WI38 (cell line): ENCODE data around the gene HAPLN2.

ENCODE experiments used
- H3K4me3 ChIP-seq: 2 replicates; pipeline ENCODE4 v1.5.1; 2011; ENCODE audit warnings: low read depth, mild to moderate bottlenecking, control low read depth, low read length
- TF ChIP-seq, protein P1 (sequence below): IDR thresholded peaks from 2 replicates; pipeline ENCODE4 v1.5.1; 2012; ENCODE audit warnings: low read depth, mild to moderate bottlenecking, control low read depth, low read length

The HAPLN2 gene

DNA sequence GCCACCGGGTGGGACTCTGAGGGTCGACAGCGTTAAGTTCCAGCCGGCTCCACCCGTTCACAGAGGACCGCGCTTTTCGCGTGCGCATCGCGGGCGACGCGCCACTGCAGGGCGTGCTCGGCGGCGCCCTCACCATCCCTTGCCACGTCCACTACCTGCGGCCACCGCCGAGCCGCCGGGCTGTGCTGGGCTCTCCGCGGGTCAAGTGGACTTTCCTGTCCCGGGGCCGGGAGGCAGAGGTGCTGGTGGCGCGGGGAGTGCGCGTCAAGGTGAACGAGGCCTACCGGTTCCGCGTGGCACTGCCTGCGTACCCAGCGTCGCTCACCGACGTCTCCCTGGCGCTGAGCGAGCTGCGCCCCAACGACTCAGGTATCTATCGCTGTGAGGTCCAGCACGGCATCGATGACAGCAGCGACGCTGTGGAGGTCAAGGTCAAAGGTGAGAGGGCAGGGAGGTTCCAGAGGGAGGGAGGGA is 27.6 kb downstream of the HAPLN2 start:
- no peak overlapping the region for H3K4me3 ChIP-seq
- TF ChIP-seq, protein P1, sequence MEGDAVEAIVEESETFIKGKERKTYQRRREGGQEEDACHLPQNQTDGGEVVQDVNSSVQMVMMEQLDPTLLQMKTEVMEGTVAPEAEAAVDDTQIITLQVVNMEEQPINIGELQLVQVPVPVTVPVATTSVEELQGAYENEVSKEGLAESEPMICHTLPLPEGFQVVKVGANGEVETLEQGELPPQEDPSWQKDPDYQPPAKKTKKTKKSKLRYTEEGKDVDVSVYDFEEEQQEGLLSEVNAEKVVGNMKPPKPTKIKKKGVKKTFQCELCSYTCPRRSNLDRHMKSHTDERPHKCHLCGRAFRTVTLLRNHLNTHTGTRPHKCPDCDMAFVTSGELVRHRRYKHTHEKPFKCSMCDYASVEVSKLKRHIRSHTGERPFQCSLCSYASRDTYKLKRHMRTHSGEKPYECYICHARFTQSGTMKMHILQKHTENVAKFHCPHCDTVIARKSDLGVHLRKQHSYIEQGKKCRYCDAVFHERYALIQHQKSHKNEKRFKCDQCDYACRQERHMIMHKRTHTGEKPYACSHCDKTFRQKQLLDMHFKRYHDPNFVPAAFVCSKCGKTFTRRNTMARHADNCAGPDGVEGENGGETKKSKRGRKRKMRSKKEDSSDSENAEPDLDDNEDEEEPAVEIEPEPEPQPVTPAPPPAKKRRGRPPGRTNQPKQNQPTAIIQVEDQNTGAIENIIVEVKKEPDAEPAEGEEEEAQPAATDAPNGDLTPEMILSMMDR = no peak

DNA sequence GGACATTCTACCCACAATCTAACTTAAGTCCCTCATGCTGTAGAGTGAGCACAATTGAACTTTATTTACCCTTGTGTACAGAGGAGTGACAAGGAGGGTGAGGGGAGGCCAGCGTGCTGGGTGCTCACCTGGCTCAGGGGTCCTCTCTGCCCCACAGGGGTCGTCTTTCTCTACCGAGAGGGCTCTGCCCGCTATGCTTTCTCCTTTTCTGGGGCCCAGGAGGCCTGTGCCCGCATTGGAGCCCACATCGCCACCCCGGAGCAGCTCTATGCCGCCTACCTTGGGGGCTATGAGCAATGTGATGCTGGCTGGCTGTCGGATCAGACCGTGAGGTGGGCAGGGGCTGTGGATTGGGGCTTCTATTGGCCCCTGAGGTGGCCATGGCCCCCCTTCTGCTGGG is 28.1 kb downstream of the HAPLN2 start:
- no peak overlapping the region for H3K4me3 ChIP-seq
- TF ChIP-seq, protein P1 = no peak

DNA sequence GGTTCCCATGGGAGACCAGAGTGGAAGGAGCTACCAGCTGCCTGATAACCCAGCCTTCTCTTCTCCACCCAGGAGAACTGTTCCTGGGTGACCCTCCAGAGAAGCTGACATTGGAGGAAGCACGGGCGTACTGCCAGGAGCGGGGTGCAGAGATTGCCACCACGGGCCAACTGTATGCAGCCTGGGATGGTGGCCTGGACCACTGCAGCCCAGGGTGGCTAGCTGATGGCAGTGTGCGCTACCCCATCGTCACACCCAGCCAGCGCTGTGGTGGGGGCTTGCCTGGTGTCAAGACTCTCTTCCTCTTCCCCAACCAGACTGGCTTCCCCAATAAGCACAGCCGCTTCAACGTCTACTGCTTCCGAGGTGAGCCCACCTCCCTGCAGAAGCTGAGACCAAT is 29.3 kb downstream of the HAPLN2 start:
- TF ChIP-seq, protein P1 = no peak

DNA sequence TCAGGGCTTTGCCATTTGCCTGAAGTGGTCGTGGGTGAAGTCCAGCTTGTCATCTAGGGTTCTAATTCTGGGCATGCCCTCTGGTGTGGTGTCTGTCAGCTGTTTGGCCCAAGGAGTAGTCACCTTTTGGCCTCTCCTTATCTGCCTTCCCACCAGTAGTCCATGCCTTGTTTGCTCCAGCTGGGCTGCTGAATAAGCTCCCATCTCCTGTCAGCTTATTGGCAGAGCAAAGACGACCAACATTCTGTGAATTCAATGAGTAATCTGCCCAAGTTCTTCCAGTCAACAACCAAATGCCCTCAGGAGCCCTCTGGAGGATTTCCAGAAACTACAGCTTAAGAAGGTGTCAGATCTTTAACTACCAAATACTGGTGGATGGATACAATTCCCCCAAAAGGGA is 29.7 kb downstream of the HAPLN2 start:
- TF ChIP-seq, protein P1 = no peak
- H3K4me3 ChIP-seq = no peak overlapping the region

More for the DNA sequence above, 29.3 kb downstream of the HAPLN2 start:
- H3K4me3 ChIP-seq = no peak overlapping the region

DNA sequence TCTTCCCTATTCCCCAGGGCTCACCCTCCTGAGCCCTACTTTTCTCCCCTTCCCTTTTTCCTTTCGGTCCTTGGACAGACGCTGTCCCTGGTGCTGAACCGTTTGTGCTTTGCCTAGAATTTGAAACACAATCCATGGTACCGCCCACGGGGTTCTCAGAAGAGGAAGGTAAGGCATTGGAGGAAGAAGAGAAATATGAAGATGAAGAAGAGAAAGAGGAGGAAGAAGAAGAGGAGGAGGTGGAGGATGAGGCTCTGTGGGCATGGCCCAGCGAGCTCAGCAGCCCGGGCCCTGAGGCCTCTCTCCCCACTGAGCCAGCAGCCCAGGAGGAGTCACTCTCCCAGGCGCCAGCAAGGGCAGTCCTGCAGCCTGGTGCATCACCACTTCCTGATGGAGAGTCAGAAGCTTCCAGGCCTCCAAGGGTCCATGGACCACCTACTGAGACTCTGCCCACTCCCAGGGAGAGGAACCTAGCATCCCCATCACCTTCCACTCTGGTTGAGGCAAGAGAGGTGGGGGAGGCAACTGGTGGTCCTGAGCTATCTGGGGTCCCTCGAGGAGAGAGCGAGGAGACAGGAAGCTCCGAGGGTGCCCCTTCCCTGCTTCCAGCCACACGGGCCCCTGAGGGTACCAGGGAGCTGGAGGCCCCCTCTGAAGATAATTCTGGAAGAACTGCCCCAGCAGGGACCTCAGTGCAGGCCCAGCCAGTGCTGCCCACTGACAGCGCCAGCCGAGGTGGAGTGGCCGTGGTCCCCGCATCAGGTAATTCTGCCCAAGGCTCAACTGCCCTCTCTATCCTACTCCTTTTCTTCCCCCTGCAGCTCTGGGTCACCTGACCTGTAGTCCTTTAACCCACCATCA is 33.1 kb downstream of the HAPLN2 start:
- TF ChIP-seq, protein P1 = no peak
- H3K4me3 ChIP-seq = no peak overlapping the region

DNA sequence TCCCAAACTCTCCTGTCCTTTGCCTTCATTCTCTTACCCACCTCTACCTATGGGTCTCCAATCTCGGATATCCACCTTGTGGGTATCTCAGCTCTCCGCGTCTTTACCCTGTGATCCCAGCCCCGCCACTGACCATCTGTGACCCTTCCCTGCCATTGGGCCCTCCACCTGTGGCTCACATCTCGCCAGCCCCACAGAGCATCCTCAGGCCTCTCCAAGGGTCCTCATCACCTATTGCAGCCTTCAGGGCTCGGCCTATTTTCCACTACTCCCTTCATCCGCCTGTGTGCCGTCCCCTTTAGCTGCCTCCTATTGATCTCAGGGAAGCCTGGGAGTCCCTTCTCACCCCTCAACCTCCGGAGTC is 33.8 kb downstream of the HAPLN2 start:
- H3K4me3 ChIP-seq = no peak overlapping the region
- TF ChIP-seq, protein P1 = no peak

DNA sequence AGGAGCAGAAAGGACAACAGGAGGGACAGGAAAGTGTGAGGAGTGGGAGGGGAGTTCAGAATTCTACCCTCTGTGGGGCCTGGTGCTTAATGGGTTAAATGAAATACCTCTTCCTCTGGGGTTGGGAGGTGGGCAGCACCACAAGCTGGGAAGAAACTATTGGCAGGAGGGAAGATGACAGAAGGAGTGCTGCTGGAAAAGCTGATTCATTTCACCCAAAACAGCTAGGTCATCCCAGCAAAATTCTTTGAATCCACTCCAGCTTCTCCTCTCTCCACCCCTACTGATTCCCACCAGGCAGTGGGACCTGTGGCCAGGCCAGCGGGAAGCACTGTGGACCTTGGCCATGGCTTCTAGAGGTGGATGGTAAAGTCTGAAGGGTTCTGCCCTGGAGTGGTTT is 35.5 kb downstream of the HAPLN2 start:
- no peak overlapping the region for H3K4me3 ChIP-seq
- TF ChIP-seq, protein P1 = no peak
